Stimulated activated naive CD8-positive, alpha-beta T cell treated with anti-CD3 and anti-CD28 coated beads, Interleukin-15, Interleukin-2, amounts not matched to agents 100 U/mL and 50 U/mL, for 24 hours (primary cell): ENCODE data around the gene SEPHS2.

ENCODE experiments used
- ATAC-seq: fragments of 150-1000 bp; cut with Tn5 transposase; one replicate; pipeline ENCODE4 v1.10.0; 2021
- DNase-seq: peaks from one replicate; pipeline ENCODE4 v3.0.0; 2021

The SEPHS2 gene

DNA sequence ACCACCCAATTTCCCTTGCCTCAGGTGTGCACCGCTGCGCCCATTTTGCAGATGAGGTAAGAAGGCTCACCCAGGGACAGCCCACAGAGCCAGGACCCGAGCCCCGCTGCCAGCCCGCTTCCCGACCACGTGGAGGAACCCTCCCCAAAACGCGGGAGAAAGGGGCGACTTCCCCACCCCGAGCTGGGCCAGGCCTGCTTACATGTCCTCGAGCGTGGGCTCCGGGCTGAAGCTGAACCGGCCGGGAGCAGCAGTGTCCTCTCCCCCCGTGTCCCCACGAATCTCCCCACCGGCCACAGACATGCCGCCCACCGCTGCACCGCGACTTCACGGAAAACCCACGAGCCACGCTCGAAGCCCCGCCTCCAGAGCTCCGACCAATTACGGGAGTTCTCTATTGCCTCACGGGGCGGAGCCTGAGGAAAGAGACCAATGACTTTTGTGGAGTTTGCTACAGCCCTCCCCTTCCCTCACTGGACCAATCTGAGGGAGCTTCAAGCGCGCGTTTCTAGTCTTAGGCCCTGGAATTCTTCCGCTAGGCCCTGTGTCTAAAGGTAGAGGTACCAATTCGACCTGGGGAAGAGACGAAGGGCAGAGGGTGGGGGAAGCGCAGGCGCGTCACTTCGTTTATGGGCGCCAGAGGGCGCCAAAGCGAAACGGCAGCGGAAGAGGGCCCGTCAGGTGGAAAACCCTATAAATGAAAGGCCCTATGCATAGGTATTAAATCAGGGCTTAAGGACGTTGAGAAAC is 15.8 kb downstream of the SEPHS2 start, which contains the start of gene DCTPP1:
Gene DCTPP1, minus strand, starts transcription at position 353 of the 750 bp plus-strand sequence. Its CDS starts 50 bp downstream, at position 303.
- peak; percentile 96 for DNase-seq
- peak; percentile 98 for ATAC-seq

DNA sequence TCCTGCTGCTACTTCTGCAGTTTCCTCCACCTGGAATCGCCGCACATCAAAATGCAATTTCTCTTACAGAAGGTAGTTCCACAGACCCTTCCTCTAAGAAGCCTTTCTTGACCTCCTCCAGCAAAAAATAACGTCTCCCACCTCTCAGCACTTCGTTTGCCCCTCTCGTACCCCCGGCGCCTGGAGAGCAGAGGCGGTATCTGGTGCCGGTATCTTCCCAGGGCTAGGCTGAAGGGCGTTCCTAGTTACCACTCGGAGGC is 16.3 kb downstream of the SEPHS2 start:
- peak; percentile 12 for ATAC-seq
- no peak for DNase-seq

DNA sequence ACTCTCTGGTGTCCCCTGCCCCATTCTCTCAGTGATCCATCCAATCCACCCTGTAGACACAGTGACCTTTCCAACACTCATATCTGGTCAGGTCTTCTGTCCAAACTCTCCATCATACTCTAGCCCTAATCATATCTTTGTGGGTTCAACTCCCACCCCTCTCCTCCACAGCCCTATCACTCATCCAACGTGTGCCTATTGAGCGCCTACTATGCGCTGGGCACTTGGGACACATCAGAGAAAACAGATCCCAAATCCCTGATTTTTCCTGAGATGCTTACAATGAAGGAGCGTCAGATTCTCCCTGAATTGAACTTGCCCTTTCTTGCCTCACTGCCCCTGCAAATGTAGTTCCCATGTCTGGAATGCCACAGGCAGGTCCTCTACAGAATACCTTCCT is 17.6 kb downstream of the SEPHS2 start:
- no peak for DNase-seq
- ATAC-seq, result no peak

DNA sequence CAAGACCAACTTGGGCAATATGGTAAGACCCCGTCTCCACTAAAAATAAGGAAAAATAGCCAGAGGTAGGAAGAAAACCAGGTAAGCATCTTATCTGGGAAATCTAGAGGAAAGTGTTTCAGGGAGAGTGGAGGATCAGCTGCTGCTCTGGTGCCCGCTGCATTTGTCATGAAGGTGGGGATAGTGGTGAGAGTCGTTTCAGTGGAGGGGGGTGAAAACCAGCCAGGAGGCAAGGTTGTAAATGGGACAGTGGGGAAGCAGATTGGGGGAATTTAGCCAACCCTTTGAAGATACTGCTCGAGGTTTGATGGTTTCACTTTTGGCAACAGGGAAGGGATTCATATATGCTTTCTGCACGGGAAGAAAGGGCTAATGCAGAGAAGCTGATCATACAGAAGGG is 24.7 kb downstream of the SEPHS2 start:
- ATAC-seq (no peak), DNase-seq (no peak)

DNA sequence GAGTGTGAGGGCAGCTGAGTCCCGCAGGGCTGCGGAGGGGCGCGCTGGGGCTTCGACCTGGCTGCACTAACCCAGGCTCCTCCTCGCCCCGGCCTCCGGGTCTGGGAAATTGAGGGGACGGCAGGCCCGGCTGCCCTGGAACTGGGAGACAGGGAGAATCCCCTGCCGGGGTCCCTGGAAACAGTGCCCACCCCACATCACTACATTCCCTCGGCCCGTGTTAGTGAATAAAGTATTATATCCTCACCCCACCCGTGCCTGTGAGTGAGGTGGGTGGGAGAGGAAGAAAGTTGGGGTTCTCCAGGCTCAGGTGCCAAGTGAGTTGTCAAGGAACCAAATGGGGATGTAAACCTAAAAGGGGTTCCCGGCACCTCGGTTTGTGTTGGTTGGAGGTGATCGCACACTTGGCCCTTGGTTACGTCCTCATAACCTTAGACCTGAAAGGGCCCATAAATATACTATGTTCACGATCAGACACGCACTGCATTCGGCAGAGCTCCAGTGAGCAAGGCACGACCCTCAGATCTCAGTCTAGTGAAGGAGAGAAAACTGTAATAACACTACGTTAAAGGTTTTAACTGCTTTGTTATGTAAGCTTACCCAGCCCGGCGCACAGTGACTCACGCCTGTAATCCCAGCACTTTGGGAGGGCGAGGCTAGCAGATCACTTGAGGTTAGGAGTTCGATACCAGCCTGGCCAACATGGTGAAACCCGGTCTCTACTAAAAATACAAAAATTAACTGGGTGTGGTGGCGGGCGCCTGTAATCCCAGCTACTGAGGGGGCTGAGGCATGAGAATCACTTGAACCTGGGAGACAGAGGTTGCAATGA is 27.1 kb downstream of the SEPHS2 start:
- ATAC-seq, result no peak
- DNase-seq, result no peak

DNA sequence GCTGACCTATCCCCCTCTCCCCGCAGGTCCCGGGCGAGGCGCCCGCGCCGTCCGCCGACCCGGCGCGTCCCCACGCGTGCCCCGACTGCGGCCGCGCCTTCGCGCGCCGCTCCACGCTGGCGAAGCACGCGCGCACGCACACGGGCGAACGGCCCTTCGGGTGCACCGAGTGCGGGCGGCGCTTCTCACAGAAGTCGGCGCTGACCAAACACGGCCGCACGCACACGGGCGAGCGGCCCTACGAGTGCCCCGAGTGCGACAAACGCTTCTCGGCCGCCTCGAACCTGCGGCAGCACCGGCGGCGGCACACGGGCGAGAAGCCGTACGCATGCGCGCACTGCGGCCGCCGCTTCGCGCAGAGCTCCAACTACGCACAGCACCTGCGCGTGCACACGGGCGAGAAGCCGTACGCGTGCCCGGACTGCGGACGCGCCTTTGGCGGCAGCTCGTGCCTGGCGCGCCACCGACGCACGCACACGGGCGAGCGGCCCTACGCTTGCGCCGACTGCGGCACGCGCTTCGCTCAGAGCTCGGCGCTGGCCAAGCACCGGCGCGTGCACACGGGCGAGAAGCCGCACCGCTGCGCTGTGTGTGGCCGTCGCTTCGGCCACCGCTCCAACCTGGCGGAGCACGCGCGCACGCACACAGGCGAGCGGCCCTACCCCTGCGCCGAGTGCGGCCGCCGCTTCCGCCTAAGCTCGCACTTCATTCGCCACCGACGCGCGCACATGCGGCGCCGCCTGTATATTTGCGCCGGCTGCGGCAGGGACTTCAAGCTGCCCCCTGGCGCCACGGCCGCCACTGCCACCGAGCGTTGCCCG is 27.9 kb downstream of the SEPHS2 start:
- DNase-seq (peak; percentile 88), ATAC-seq (peak; percentile 92)

DNA sequence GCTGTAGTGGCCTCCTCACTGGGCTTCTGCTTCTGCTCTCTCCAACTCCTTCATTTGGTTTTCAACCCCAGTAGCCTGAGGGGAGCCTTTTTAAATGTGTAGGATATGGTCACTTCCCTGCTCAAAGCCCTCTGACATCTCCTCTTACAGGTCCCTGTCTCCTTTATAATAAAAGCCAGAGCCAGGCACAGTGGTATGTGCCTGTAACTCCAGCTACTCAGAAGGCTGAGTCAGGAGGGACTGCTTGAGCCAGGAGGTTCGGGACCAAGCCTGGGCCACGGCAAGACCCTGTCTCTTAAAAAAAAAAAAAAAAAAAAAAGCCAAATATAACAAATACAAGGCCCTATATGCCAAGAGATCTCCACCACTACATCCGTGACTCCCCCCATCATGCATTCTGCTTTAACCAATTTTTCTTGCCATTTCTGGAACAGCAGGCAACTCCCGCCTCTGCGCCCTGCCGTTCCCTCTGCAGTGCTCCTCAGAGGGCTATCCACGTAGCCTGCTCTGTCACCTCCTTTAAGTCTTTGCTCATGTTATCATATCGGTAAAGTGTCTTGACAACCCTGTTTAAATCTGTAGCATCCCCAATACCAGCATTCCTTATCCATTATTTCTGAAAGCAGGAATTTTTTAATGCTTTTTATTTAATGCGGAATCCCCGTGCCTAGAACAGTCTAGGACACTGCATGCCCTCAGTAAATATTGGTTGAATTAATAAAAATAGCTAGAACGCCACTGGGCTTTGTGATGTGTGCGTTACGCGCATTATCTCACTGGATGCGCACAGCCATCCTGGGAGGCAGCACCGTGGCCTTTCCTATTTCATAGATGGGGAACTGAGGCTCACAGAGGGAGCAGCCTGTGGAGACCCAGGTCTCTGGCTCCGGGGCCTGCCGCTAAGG is 28.8 kb downstream of the SEPHS2 start:
- ATAC-seq, result peak; percentile 2
- DNase-seq, result no peak

DNA sequence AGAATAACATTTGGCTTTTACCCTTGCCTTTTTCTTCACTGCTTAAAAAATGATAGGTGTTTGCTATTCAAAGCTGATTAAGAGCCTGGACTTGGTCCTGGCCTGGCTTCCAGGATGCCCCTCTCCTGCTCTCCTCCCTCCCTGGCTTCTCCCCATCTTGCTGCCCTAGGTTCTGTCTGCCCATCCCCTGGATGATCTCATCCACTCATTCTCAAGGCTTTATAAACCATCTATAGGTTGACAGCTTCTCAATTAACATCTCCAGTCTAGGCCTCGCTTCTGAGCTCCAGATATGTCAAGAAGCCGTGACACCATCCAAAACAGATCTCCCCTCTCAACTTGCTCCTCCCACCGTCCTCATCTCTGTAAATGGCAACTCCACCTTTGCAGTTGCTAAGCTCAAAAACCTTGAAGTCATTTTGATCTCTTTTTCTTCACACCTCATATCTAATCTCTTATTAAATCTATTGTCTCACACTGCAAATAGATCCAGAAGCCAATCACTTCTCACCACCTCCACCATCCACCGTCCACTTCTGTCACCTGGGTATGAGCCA is 29.5 kb downstream of the SEPHS2 start:
- DNase-seq (no peak), ATAC-seq (no peak)

DNA sequence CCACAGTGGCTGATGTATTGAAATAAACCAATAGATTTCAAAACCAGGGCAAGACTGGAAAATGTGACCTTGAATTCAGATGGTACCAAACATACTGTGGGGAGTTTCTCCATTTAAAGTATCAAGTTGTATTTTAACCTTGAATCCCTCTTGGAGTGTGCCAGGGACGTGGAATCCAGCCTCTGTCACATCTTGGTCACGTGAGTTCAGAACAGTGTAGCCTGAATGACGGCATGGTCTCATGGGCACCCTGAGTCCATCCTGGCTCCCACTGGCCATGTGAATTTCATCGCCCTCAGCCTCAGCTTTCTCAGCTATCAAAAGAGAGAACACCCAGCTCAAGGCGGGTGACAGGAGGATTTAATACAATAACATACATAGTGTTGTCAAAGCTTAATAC is 31.5 kb downstream of the SEPHS2 start:
- DNase-seq (no peak), ATAC-seq (no peak)

DNA sequence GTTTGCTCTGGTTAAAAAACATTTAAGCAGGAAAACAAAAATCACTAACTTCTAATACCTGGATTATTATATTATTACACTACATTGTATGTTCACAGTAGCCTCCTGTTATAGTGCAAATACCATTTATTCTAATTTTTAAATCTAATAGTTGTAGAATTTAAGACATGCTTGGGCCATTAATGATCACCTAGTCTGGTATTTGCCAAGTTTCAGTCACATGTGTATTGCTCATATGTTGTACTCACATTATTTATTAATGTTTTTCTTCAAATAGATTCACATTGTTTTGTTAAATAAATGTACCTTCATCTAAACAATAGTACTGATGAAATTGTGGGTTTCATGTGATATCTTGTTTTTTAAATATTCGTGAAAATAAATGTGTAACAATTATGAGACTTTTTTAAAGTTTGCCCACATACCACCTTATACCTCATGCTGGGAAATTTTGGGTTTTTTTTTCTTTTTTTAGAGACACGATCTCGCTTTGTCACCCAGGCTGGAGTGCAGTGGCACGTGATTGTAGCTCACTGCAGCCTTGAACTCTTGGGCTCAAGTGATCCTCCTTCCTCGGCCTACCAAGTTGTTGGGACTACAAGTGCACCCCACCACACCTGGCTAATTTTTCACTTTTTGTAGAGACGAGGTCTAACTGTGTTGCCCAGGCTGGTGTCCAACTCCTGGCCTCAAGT is 32.4 kb downstream of the SEPHS2 start:
- no peak for DNase-seq
- no peak for ATAC-seq

DNA sequence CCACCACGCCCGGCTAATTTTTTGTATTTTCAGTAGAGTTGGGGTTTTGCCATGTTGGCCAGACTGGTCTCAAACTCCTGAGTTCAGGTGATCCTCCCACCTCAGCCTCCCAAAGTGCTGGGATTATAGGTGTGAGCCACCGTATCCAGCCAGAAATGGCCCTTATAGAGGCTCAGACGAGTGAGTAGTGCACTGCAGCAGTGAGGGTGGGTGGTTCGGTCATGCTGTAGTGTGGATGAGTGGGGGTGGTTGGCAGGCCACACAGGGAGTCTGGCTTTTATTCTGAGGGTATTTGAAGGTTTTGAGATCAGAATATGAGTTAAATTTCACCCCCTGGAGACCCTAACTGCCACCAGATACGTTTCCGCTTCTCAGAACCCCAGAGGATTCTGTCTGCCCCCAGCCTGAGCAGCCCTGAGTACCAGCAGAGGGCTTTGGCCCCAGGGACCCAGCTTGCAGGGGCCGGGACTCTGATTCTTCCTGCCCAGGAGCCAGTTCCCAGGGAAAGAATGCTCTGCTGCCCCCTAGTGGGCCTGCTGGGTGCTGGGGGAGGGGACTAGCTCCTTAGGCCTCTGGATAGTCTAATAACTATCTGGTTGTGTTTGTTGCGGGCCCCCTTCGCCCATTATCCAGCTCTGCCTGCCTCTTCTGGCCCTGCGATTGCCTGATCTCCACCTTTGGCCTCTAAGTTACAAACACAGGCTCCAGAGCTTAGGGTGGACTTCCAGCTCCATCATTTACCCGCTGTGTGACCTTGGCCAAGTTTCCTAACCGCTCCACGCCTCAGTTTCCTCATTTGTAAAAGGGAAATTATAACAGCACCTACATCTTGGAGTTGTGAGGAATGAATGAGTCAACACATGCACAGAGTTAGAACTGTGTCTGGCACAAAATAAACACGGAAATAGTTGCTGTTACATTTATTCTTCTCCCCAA is 36.3 kb downstream of the SEPHS2 start:
- DNase-seq (peak; percentile 96), ATAC-seq (peak; percentile 59)

DNA sequence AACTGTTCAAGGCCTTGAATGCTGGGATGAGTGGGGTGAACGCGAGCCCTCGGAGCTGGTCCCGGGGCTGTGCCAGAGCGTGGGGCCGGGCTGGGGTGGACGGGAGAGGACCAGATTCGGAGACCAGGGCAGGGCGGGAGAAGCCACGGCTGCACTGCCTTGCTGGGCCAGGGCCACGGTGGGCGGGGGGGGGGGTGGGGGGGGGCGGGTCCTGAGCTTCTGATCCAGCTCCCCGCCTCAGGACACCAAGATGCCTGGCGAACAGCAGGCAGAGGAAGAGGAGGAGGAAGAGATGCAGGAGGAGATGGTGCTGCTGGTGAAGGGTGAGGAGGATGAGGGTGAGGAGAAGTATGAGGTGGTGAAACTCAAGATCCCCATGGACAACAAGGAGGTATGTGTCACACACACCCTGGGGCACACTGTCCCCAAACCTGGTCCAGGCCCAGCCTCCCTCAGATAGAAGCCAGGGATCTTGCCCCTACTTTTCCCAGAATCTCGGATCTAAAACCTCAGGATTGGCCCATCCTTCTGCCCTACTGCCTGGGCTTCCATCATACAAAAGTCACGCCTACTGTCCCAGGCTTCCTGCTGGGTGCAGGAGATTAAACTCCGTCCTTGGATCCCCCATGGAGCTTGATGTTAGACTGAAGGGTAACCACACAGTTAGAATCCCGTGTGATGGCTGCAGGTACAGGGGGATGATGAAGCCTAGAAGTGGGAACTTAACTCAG is 37.7 kb downstream of the SEPHS2 start:
- ATAC-seq (no peak), DNase-seq (no peak)

DNA sequence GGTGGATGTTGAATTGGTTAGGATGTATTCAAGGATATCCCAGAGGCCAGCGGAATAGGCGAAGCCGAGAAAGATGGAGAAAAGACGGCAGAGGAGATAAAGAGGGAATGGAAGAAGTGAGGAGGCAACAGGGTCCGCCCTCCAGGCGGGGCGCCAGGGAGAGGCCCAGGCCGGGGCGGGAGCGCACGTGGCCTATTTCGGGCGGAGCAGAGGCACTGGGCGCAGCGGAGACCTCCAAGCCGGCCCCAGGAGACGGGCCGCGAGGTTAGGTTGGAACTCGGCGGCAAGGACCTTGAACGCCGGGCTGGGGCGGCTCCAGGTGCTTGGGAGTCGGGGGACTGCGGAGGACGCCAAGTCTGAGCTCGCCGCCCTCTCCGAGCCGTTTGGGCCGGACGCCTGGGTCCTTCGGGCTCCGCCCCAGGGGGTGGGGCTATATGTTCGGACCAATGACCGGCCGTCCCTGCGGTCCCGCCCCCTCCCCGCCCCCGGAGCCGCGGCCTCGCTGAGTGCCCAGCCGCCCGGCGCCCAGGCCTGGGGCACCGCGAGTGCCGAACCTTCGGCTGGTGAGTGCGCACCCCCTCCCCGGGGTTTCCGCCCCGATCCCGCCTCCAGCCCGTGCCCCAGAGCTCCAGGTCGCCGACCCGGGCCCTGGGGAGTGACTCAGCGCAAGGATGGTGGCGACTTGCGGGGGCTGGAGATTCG is 38.4 kb downstream of the SEPHS2 start, which contains the start of gene ZNF771:
Gene ZNF771, plus strand, starts transcription at position 505 of the 702 bp plus-strand sequence. CDS start 448 bp downstream, outside the sequence.
- DNase-seq, result peak; percentile 96

DNA sequence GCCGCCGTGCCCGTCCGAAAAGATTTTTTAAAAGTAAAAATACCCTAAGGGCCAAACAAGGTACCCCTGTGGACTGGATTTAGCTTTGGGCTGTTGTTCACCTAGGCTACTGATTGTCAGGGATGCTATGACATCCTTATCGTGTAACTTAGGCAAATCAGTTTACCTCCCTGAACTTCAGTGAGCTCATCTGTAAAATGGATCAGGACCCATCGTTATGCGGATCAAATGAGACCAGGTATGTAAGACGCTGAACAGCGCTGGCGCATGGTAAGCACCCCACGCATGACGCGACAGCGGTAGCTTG is 38.9 kb downstream of the SEPHS2 start:
- no peak for ATAC-seq
- no peak for DNase-seq

More for the DNA sequence above, 38.4 kb downstream of the SEPHS2 start, which contains the start of gene ZNF771:
- peak; percentile 88 for ATAC-seq

DNA sequence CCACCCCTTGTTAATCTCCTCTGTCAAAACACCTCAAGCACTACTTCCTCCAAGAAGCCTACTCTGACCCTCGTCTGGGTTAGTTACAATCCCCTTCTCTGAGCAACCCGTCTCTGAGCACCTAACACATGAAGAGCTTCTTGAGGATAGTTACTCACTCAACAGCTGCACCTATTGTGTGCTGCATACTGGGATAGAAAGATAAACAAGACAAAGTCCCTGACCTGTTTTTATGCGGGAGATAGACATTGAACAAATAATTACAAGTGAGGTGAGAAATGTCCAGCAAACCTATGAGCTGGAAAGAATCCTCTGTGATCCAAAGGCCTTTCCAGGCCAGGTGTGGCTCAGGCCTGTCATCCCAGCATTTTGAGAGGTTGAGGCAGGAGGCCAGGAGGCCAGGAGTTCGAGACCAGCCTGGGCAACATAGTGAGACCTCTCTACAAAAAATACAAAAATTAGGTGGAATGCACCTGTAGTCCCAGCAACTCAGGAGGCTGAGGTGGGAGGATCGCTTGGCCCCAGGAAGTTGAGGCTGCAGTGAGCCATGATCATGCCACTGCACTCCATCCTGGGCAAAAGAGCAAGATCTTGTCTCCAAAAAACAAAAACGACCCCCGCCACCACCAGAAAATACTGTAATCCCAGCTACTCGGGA is 43.8 kb downstream of the SEPHS2 start:
- DNase-seq, result no peak
- ATAC-seq, result no peak

DNA sequence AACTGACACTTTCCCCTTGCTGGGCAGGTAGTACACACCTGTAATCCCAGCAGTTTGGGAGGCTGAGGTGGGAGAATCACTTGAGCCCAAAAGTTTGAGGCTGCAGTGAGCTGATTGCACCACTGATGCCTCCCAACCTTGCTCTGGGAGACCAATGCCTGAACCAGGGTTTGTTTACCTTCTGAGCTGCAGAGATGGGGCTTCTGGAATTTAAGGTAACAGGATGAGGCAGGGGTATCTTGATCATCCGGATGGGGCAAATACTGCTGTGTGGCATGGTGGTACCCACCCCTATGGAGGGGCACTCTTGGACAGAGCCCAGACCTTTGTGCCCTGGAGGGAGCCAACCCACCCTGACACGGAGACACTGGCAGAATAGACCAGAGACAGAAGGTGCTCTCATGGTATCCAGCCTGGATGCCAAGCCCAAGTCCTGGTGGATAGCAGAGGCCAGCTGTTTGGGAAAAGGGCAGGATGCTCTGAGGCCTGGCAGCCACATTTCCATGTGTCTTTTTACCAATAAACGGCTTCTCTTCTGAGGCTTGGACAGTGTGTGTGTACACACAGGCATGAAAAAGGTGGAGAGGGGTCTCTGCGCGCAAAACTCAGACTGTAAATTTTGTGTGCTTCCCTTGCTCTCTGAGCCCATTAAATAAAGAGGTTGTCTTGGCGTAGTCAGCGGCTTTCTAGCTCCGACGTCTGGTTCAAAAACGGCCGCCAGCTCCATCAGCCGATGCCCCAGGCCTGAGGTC is 46.1 kb downstream of the SEPHS2 start:
- DNase-seq (no peak), ATAC-seq (no peak)
